WERI-Rb-1 (cell line): ENCODE data around the gene ERF.

Experiments
- DNase-seq: peaks from one replicate; pipeline ENCODE4 v3.0.0-alpha.2; 2020
- H3K27ac ChIP-seq: fragments of 250-450 bp; sonication (Bioruptor Pico); 2 replicates; pipeline ENCODE4 v1.5.1; 2020; ENCODE audit warnings: mild to moderate bottlenecking, moderate library complexity
- H3K27me3 ChIP-seq: fragments of 250-450 bp; sonication (Bioruptor Pico); 2 replicates; pipeline ENCODE4 v1.5.1; 2021; ENCODE audit warnings: mild to moderate bottlenecking, low read depth, moderate library complexity; ENCODE audit not compliant: insufficient read depth, severe bottlenecking
- H3K36me3 ChIP-seq: fragments of 250-450 bp; sonication (Bioruptor Pico); 2 replicates; pipeline ENCODE4 v1.5.1; 2020; ENCODE audit warnings: mild to moderate bottlenecking, moderate library complexity
- H3K4me3 ChIP-seq: 2 replicates; pipeline ENCODE4 v1.5.1; 2011; ENCODE audit warnings: low read depth, mild to moderate bottlenecking, control low read depth, low read length
- H3K9me3 ChIP-seq: fragments of 250-450 bp; sonication (Bioruptor Pico); 2 replicates; pipeline ENCODE4 v1.5.1; 2021; ENCODE audit warnings: mild to moderate bottlenecking, moderate library complexity; ENCODE audit not compliant: severe bottlenecking
- TF ChIP-seq, protein P1 (sequence below): IDR thresholded peaks from 2 replicates; pipeline ENCODE4 v1.5.1; 2011; ENCODE audit warnings: low read depth, mild to moderate bottlenecking, control low read depth, inconsistent platforms, low read length

ERF gene

DNA sequence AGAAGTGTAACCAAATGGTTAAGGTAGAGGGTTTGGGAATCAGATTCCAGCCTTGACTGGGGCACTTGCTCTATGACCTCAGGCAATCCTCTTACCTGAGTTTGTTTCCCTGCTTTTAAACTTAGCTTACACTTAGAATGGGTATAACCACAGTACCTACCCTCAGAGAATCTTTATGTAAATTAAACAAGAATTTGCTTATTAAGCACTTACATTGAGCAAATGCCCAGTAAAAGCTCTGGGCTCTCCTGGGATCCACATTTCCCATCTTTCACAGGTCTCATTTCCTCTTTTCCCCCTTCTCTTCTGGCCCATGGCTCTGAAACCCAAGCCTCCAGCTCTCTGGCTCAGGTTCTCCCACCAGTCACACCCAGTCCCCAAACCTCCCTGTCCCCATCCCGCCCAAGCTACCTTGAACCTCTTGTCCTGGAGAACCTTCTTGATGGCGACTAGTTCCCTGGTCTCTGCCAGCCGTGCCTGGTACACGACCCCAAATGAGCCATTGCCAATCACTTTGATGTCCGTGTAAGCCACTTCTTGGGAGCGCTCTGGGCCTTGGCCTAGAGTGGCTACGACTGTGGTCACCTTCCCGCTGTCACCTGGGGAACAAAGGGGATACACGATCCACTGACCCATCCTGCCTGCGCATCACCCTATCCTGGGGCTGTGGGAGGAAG lies 15.2 kb downstream of the ERF start:
- DNase-seq = no peak
- no peaks in the 10 kb centered on the region for H3K27me3 ChIP-seq
- TF ChIP-seq, protein P1, sequence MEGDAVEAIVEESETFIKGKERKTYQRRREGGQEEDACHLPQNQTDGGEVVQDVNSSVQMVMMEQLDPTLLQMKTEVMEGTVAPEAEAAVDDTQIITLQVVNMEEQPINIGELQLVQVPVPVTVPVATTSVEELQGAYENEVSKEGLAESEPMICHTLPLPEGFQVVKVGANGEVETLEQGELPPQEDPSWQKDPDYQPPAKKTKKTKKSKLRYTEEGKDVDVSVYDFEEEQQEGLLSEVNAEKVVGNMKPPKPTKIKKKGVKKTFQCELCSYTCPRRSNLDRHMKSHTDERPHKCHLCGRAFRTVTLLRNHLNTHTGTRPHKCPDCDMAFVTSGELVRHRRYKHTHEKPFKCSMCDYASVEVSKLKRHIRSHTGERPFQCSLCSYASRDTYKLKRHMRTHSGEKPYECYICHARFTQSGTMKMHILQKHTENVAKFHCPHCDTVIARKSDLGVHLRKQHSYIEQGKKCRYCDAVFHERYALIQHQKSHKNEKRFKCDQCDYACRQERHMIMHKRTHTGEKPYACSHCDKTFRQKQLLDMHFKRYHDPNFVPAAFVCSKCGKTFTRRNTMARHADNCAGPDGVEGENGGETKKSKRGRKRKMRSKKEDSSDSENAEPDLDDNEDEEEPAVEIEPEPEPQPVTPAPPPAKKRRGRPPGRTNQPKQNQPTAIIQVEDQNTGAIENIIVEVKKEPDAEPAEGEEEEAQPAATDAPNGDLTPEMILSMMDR = no peak
- H3K36me3 ChIP-seq = peaks cover 54% of the 10 kb centered on the region
- no peaks in the 10 kb centered on the region for H3K9me3 ChIP-seq
- H3K4me3 ChIP-seq = no peak overlapping the region
- H3K27ac ChIP-seq = no peak overlapping the region

DNA sequence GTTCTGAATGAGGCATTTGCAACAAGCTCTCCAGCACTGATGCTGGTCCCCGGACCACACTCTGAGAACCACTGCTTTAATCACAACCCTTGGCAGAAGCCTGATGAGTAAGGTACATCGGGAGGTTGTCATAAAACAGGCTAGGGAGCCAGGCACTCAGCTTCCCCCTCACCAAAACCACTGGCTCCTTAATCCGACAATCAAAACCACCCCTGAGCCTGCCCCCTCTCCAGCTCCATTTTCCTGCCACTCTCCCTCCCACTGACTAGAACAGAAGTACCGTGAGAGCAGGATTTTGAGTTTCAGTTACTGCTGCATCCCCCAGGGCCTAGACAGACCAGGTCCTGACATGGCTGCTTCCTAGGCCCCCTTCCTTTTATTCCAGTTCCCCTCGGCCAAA lies 19.7 kb downstream of the ERF start:
- Histone ChIP-seq H3K36me3 (peaks cover 87% of the 10 kb centered on the region), H3K27me3 (no peaks in the 10 kb centered on the region), H3K27ac (no peak overlapping the region), H3K9me3 (no peaks in the 10 kb centered on the region), H3K4me3 (no peak overlapping the region)
- TF ChIP-seq, protein P1 = no peak
- no peak for DNase-seq

DNA sequence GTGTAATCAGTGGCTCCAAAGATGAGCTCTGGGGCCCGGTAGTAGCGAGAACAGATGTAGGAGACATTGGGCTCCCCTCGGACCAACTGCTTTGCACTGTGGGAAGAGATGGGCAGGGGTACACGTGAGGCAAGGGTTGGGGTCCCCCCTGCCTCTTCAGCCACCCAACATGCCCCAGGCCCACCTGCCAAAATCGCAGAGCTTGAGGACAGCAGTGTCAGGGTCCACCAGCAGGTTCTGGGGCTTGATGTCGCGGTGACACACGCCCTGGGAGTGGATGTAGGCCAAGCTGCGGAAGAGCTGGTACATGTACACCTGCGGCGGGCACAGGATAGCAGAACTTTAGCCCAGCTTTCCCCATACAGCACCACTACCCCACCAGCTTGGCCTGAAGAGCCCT lies 20.6 kb downstream of the ERF start:
- DNase-seq = no peak
- Histone ChIP-seq H3K27me3 (no peaks in the 10 kb centered on the region), H3K4me3 (no peak overlapping the region), H3K36me3 (peaks cover 81% of the 10 kb centered on the region), H3K9me3 (no peaks in the 10 kb centered on the region), H3K27ac (no peak overlapping the region)
- TF ChIP-seq, protein P1 = no peak

DNA sequence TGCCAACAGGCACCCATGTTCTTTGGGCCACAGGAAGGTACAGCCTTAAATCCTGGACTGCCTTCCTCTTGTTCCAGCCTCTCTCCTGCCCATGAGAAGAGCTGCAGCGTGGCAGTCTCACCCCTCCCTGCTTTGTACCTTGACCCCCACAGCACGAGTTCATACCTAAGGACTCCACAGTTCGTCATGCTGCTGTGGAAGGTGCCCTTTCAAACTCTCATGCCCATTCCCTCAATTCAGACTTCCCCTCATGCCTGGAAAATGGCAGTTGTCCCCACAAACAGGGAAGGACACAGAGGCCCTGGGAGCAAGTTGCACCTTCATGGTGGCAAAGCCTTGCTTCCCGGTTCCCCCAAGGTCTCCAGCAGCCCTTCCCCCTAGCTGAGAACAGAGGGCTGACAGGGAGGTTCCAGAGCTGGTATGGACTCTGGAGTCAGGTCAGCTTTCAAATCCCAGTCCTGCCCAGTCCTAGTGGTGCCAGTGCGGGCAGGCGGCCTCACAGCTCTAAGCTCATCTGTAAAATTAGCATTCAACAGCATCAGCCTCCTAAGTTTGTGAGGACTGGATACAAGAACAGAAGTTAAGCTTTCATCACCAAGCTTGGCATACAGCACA lies 21.1 kb downstream of the ERF start:
- Histone ChIP-seq H3K27ac (no peak overlapping the region), H3K36me3 (peaks cover 81% of the 10 kb centered on the region), H3K27me3 (no peaks in the 10 kb centered on the region), H3K9me3 (no peaks in the 10 kb centered on the region), H3K4me3 (no peak overlapping the region)
- TF ChIP-seq, protein P1 = no peak
- no peak for DNase-seq

DNA sequence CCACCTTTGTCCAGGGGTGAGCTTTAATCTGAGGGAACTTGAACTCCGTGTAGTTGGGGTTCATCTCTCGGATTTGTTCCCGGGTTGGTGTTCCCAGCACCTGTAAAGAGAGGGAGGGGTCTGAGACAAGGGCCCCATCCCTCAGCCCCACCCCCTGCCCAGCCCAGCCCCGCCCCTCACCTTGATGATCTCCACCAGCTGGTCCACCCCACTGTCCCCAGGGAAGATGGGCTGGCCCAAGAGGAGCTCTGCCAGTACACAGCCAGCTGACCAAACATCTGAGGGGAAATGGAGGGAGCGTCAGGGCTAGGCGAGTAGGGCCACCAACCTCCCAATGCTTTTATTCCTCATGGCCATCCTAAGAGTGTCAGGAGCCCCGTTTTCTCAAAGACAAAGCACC lies 21.8 kb downstream of the ERF start:
- DNase-seq = no peak
- TF ChIP-seq, protein P1 = no peak
- no peak overlapping the region for H3K27ac ChIP-seq
- peaks cover 78% of the 10 kb centered on the region for H3K36me3 ChIP-seq
- H3K9me3 ChIP-seq = no peaks in the 10 kb centered on the region
- no peaks in the 10 kb centered on the region for H3K27me3 ChIP-seq
- no peak overlapping the region for H3K4me3 ChIP-seq

DNA sequence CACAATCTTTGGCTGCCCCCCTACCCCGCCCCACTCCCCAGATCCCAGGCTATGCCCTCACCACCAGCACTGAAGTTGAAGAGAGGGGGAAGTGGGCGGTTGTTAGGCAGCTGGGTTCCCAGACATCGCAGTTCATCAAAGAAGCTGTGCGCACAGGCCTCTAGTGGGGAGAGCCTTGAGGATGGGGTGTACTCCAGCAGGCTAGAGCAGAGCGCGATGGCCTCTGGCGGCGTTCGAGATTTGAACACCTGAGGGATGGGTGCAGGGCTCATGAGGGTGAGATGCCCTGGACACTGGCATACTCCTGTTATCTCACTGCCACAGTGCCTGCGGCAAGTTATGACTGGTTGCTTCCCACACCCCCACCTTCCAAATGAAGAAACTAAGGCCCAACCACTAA lies 22.5 kb downstream of the ERF start:
- Histone ChIP-seq H3K27me3 (no peaks in the 10 kb centered on the region), H3K27ac (no peak overlapping the region), H3K9me3 (no peaks in the 10 kb centered on the region), H3K4me3 (no peak overlapping the region), H3K36me3 (peaks cover 75% of the 10 kb centered on the region)
- TF ChIP-seq, protein P1 = no peak
- no peak for DNase-seq
